NCI-H146 treated with DMSO at 0.1 percent for 48 hours (cell line): ENCODE data around the gene KLHL2.
"Not testable (repeated sequence)": the region's sequence is repeated elsewhere in the genome, so short reads cannot be mapped to it uniquely, and the experiment has no call there.

Source experiments
- DNase-seq: peaks from one replicate; lab custom pipeline; 2025; ENCODE audit not compliant: unreplicated experiment; lab: John Stamatoyannopoulos, UW

KLHL2 gene

DNA sequence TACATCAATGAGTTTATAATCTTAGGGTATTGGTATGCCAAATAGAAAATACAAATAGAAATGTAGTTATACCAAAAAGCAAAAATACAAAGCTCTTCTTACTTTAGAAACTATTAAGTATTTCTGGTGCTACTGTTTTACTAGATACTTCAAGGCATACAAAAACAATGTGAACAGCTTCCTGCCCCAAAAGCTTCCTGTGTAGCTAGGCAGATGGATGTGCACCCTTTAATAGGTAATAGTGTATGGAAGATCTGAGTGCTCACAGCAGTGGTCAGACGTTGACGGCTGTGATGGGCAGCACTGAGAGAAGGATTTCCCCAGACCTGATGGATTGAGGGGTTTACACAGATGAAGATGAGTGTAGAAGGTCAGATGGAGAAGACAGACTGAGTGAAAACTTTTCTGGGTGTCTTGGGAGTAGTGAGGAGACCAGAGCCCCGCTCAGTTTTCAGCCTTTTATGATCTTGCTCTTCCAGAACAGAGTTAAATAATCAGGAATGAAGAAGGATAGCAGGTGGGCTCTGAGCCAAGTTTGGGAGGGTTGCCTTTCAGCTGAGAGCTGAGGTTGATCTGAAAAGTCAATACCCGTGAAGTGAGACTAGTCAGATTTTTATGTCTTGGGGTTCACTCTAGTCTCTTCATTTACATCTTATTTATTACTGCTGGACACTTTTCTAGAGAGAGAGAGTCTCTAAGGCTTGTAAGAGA, 22.3 kb downstream of the KLHL2 start:
- not testable (repeated sequence) for DNase-seq

DNA sequence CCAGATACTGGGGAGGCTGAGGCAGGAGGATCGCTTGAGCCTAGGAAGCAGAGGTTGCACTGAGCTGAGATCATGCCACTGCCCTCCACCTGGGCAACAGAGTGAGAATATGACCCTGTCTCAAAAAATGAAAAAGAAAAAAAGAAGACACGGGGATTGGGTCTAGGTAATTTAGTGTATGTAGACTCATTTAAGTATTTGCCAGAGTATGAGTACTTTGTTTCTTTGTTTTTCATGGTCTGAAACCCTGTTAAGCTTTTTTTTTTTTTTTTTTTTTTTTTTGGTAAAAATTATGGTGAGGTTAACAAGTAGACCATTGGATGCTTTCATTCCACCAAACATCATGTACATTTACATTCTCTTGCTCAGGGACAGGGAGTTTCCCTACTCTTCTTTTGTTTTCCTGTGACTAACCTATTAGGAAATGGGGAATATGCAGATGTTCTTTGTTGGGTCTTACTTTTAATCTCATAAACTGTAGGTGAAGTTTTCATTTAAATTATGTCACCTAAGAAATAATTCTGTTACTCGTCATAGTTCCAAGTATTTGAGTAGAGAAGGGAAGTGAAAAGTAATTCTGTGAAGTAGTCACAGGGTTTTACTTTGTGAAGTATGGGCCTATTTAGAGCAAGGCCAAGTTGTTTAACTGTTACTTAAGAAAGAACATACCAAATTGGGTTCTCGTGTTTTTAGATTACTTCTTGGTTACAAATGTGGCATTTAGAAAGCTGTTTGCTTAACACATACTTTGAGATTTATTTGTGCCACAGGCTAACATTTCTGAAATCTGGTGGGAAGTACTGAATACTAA, 25.5 kb downstream of the KLHL2 start:
- DNase-seq, result not testable (repeated sequence)

DNA sequence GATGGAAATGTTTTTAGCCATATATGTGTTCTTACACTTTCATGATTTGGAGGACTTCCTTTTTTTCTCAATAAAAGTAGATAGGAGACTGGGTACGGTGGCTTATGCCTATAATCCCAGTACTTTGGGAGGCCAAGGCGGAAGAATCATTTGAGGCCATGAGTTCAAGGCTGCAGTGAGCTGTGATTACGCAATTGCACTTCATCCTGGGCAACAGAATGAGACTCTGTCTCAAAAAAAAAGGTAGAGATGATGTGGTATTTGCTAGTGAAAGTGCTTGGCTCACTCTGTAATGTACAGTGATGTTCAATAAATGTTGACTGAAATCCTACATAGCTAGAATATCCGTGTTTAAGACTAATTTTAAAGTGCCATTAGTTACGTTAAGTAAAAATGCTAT, 27.4 kb downstream of the KLHL2 start:
- no peak for DNase-seq

DNA sequence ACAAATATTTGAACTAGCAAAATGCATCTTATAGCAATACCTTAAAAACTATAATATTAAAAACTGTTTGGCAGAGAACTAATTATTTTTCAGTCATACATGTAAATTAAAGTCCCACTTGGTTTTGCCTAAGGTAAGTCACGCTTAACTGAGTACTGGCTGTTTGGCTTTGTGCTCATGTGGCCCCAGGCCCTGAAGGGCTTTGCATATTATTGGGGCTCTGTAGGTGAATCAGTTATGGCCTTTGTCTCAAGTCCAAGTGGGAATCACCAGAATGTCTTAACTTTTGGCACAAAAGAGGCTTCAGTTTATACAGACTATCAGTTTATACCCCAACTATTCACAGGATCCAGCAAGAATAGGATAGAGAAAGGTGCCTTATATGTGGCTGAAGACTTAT, 29.5 kb downstream of the KLHL2 start:
- DNase-seq, result not testable (repeated sequence)

DNA sequence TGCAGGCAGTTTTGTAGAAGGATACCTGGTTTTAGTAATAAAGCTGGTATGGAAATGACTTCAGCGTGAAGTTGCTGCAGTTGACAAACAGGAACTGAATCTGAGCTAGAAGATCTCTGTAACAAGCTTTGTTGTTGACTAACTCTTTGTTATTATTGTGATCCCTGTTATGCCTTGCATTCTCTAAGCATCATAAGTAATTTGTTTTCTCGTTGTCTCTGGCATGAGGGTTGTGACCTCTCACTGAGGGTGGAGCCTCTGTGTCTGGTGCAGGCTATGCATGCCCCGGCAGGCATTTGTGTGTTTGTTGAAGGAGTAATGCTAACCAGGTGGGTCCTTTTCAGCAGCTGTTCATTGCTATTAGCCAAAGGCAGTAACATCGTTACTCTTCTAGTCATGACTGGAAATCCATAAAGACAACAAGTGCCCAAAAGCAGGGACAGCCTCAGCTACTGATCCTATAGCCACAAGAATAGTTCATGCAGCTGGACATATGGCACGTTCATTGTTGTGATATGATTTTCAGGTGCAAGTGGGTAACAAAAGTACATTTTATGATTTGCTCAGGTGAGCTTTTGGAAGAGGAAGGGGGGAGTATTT, 30.8 kb downstream of the KLHL2 start:
- peak; percentile 38 for DNase-seq

DNA sequence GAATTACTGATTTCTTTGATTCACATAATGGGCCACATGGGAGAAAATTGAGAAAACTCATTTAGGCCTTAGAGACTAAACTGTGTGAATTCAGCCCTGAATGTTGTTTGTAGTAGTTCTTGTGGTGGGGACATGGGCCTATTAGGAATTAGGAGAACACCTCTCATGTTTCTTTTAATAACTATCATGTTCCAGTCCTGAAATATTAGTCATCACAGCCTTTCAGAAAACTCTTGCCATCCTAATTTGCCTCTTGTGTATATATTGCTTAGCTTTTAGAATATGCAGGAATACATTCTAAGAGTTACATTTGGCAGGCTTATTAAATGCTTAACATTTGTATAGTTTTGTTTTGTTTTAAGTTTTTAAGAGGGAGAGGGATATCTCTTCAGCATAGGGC, 33.4 kb downstream of the KLHL2 start:
- DNase-seq, result not testable (repeated sequence)

DNA sequence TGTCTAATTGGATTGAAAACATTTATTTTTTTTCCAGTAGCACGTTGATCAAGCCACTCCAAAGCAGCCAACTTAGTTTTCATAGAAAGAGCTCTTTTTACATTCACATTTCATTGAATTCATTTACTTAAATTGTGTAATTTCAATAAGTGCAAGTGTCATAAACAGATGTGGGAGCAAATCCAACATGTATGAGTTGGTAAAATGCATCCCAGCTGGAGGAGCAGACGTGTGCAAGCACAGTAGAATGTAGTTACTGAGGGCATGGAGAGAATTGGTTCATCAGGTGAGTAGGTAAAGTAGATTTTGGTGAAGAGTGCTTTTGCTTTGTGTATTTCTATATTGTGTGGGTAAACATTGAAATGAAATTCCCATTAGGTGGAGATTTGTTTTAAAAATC, 36.8 kb downstream of the KLHL2 start:
- DNase-seq, result not testable (repeated sequence)

DNA sequence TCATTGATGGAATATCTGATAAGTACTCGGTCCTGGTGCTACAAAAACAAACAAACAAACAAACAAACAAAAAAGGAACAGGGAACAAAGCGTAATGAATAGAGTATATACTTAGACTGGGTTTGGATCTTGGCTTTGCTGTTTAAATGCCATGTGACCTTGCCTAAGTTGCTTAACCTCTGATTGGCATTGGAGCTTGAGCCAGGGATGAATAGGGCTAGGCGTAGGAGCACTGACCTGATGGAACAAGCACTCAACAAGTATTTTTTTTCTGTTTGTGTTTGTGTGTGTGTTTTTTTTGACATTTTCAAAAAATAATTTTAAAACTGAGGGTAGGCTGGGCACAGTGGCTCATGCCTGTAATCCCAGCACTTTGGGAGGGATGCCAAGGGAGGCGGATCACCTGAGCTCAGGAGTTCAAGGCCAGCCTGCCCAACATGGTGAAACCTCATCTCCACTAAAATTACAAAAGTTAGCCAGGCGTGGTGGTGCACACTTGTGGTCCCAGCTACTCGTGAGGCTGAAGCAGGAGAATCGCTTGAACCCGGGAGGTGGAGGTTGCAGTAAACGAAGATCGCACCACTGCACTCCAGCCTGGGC, 37.3 kb downstream of the KLHL2 start:
- DNase-seq, result not testable (repeated sequence)

DNA sequence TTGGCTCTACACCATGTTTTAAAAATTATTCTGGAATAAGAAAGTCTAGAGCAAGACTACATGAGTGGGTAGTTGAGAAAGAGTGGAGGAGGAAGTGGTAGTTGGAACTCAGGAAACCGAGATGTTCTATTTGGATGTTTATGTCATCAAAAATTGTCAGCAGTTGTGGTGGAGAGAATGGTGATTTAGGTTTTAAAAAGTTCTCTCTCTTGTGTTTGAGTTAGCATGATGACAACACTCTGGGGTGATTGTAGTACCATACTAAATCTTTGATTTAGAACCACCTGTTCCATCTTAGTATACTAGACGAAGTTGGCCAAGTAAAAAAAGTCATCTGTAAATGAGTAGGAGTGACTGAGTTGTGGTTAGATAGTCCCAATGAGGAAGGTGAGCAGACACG, 40.7 kb downstream of the KLHL2 start:
- no peak for DNase-seq

DNA sequence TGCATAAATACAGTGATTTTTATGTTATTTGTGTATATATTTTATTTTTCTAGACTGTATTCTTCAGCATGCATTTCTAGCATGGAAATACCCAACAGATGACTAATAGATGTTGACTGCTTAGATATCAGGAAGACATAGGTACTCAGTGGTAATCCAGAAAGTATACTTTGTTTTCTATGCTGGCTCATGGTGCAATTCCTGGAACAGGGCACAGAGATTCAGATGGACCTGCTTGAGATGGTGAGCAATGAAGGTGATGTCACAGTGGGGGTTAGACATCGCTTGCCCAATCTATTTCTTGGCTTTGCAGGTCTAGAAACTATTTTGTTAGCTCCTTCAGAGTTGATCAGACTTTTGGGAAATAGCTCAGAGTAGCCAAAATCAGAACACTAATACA, 41.5 kb downstream of the KLHL2 start:
- not testable (repeated sequence) for DNase-seq

DNA sequence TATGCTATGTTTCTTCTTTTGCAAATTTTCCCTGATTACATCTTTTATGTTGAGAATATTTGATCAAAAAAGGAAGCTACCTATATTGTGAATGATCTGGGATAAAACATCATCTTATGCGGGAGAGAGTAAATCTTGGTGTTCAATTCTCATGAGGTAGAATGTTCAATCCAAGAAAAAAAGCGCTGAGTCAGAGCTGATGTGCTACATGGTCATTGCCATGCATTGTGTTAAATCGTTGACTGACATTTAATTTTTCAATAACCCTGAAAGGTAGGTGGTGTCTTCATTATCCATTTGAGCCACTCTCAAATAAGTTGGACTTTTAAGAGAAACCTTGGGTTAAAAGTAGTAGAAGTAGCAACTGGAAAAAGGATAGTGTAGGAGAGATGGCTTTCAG, 47.4 kb downstream of the KLHL2 start:
- DNase-seq, result not testable (repeated sequence)

DNA sequence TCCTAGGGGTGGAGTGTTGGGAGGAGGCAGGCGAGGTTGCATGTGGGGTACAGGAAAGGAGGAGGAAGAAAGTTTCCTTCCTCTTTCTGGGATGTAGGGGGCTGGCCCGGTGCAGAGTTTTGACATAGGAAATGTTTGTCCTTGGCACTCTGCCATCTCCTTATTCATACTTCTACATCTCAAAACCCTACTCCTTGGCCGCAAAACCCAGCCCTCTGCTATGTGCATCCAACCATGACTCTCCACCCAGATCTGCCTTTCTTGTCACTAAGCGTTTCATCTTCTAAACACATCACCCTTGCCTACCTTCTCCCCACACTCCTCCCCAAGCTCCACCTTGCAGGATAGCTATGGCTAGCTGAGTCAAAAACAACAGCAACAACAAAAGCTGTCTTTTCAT, 48.1 kb downstream of the KLHL2 start:
- not testable (repeated sequence) for DNase-seq

DNA sequence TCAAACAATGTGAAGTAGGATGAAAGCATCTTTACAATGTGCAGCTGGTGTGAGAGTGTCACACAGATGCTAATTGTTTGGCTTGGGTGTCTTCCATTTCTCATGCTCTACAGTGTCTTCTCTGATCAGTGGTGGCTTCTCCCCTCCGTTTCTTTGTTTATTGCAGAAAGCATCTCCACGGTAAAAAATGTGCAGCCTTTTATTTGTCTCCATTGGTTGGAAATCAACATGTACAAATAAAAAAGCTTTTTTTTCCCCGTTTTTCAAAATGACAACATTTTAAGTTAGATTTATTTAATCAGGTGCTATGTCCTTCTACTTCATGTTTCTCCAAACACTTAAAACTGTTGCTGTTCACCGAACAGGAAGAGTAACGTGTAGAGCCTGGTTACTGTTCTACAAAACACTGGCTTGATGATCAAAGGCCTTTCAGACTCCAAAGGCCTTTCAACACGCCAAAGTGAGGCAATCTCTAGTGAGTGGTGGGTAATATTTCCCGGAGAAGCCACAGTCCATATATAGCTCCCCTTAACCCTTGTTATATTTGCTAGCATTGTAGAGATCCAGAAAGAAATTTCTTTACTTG, 48.8 kb downstream of the KLHL2 start:
- DNase-seq, result not testable (repeated sequence)

DNA sequence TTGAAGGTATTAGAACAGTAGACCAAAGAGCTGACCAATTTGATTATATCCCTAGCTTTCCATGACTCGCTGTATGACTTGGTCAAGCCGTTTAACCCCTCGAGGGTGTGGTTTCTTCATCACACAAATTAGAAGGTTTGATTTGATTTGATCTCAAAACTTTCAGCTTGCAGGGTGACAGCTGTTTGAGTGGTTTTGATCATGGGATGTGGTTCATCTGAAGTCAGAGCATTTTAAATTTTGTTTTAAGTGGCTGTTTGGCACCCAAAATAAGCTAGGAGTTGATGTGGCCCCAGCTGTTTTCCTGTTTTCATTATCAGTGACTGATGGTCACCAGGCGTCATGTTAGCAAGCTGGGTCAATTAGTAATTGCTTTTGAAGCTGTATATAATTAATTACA, 52.4 kb downstream of the KLHL2 start:
- not testable (repeated sequence) for DNase-seq

DNA sequence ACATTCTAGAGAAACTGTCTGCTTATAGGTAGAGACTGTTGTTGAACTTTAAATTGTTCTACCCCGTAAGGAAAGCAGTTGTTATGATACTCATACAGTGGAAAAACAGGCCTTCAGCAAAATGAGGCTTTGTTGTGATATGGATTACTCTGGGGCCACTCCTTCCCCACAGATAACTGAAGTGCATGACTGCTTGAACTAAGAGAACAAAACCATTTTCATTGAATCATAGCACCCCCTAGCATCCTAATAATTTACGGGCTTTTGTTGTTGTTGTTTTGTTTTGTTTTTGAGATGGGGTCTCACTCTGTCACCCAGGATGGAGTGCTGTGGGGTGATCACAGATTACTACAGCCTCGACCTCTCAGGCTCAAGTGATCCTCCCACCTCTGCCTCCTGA, 54.9 kb downstream of the KLHL2 start:
- DNase-seq, result not testable (repeated sequence)

DNA sequence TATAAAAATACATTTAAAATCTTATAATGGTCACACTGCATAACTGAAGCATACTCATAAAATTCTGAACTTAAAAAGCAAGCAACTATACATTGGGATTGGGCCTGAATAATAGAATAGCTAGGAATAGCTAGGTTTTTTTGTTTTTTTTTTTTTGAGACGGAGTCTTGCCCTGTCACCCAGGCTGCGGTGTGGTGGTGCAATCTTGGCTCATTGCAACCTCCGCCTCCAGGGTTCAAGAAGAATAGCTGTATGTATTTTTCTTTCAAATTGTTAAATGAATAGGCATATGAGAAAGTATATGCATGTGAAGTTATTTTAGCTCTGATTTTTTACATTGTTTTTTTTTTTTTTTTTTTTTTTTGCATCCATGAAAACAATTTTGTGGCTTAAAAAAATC, 56.1 kb downstream of the KLHL2 start:
- not testable (repeated sequence) for DNase-seq

DNA sequence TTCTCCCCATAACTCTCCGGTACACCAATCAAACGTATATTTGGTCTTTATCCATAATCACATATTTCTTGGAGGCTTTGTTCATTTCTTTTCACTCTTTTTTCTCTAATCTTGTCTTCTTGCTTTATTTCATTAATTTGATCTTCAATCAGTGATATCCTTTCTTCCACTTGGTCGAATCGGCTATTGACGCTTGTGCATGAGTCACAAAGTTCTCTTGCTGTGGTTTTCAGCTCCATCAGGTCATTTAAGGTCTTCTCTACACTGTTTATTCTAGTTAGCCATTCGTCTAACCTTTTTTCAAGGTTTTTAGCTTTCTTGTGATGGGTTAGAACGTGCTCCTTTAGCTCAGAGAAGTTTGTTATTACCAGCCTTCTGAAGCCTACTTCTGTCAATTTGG, 62.6 kb downstream of the KLHL2 start:
- not testable (repeated sequence) for DNase-seq

DNA sequence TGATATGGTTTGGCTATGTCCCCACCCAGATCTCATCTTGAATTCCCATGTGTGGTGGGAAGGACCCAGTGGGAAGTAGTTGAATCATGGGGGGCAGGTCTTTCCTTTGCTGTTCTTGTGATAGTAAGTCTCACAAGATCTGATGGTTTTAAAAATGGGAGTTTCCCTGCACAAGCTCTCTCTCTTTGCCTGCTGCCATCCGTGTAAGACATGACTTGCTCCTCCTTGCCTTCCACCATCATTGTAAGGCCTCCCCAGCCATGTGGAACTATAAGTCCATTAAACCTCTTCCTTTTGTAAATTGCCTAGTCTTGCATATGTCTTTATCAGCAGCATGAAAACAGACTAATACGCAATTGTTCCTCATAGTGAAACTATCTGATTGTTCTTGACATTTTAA, 66.1 kb downstream of the KLHL2 start:
- DNase-seq, result not testable (repeated sequence)

DNA sequence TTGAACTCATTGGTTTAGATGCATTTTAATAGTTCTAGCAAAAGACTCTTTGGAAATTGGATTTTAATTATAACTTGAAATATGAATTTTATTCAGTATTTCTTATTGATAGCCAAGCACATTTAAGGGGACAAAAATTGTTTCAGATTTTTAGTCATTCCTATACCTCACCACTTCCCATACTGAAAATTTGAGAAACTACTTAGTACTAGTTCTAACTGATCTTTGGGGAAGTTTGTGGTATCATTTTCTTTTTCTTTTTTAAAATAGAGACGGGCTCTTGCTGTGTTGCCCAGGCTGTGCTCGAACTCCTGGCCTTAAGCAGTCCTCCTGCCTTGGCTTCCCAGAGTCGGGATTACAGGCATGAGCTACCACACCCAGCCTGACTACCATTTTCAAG, 68.0 kb downstream of the KLHL2 start:
- not testable (repeated sequence) for DNase-seq

DNA sequence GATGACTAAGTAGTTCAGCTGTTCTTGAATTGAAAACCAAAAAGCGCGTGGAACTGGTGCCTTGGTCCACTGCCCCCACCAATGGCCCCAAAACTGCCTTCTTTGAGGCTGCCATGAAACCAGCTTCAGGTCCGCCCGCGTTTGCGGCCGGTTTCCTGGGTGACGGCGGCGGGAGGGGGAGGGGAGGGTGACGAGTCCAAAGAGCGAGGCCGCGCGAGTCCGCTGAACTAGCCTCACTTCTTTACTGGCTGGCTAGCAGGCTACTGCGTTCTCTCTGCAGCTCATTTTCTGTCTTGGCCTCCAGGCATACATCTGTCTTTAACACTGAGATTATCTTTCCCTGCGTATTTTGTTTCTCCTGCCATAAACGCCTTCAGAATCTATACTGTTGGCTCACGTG, 72.2 kb downstream of the KLHL2 start:
- DNase-seq, result not testable (repeated sequence)

DNA sequence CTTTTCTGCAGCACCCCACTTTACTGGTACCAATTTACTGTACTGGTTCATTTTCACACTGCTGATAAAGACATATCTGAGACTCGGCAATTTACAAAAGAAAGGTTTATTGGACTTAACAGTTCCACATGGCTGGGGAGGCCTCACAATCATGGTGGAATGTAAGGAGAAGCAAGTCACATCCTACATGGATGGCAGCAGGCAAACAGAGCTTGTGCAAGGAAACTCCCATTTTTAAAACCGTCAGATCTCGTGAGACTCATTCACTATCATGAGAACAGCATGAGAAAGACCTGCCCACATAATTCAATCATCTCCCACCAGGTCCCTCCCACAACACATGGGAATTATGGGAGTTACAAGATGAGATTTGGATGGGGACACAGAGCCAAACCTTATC, 77.3 kb downstream of the KLHL2 start:
- not testable (repeated sequence) for DNase-seq
